Suprapubic skin (tissue), 4 donors: ENCODE data around the gene ZC3H7B. TPM values are rescaled to one million over a fixed set of nuclear protein-coding genes. Genes with fewer than 3 reads are reported as not detected.

Experiments
- DNase-seq, 2 donors: peaks; one replicate each; pipeline ENCODE4 v3.0.0-alpha.2; 2019; ENCODE audit warnings: low spot score in 2 of 2
- H3K27ac ChIP-seq: fragments of 200-600 bp; sonication (generic); one replicate; pipeline ENCODE4 v1.5.1; 2019
- H3K27me3 ChIP-seq: fragments of 200-600 bp; sonication (generic); one replicate; pipeline ENCODE4 v1.5.1; 2019
- H3K36me3 ChIP-seq: fragments of 200-600 bp; sonication (generic); one replicate; pipeline ENCODE4 v1.5.1; 2019
- H3K4me1 ChIP-seq: fragments of 200-600 bp; sonication (generic); one replicate; pipeline ENCODE4 v1.5.1; 2019
- H3K4me3 ChIP-seq: fragments of 200-600 bp; sonication (generic); one replicate; pipeline ENCODE4 v1.5.1; 2019; ENCODE audit warnings: mild to moderate bottlenecking
- H3K9me3 ChIP-seq: fragments of 200-600 bp; sonication (generic); one replicate; pipeline ENCODE4 v1.5.1; 2019
- CTCF ChIP-seq, 2 donors: fragments of 200-600 bp in 1 of 2; fragments of 450-650 bp in 1 of 2; sonication (generic) in 1 of 2; IDR thresholded peaks; one replicate each; pipeline ENCODE4 v1.5.1; 2016 to 2019; ENCODE audit warnings: antibody characterized with exemption in 2 of 2, mild to moderate bottlenecking in 1 of 2, moderate library complexity in 1 of 2
- EP300 ChIP-seq: sonication (generic); formaldehyde crosslinking; IDR thresholded peaks from one replicate; pipeline ENCODE4 v1.6.1; 2017; ENCODE audit warnings: antibody characterized with exemption
- POLR2A ChIP-seq, 2 donors: fragments of 450-650 bp; IDR thresholded peaks; one replicate each; pipeline ENCODE4 v1.6.1; 2017; ENCODE audit warnings: antibody characterized with exemption in 2 of 2, mild to moderate bottlenecking in 2 of 2, moderate library complexity in 2 of 2
- POLR2AphosphoS5 ChIP-seq, 3 donors: sonication (generic); formaldehyde crosslinking; IDR thresholded peaks; one replicate each; pipeline ENCODE4 v1.6.1; 2017; ENCODE audit warnings: antibody characterized with exemption in 3 of 3
- WGBS: methylation state at CpG from one replicate; pipeline ENCODE4 v1.1.5; 2018; 5-methylcytosine and 5-hydroxymethylcytosine counted together
- total RNA-seq, 4 donors: library from RNA; depleted of rRNA; stranded (reverse); fragments of >200 nt; gene quantifications; one replicate each; pipeline ENCODE4 v1.1.0, GENCODE V29; 2016

Gene ZC3H7B
- total RNA-seq, 4 donors from 2014 or later = 29.7 to 45.7 (median 41.0) TPM

- no peak for DNase-seq
- Histone ChIP-seq H3K4me3 (no peak overlapping the region), H3K36me3 (no peaks in the 10 kb centered on the region), H3K27me3 (no peaks in the 10 kb centered on the region), H3K27ac (no peak overlapping the region), H3K4me1 (peaks cover 53% of the 10 kb centered on the region), H3K9me3 (no peaks in the 10 kb centered on the region)
- 60% methylated on average over 5 of the region's 5 CpGs for WGBS
- TF ChIP-seq POLR2AphosphoS5 (IDR thresholded peaks at IDR 0.05) (no peak), EP300 (no peak), CTCF (IDR thresholded peaks at IDR 0.05) (no peak), POLR2A (IDR thresholded peaks at IDR 0.05) (no peak)
Measured at GRCh38 chr22:41365425-41365824, 64.1 kb downstream of the ZC3H7B start.

- peak overlapping the region; percentile 85 for H3K27ac ChIP-seq
- H3K4me1 ChIP-seq = peaks cover 60% of the 10 kb centered on the region
- 42% methylated on average over 17 of the region's 17 CpGs for WGBS
- peak in 1 of 2 donors; percentile 59 for DNase-seq
- H3K36me3 ChIP-seq = no peaks in the 10 kb centered on the region
- H3K9me3 ChIP-seq = no peaks in the 10 kb centered on the region
- TF ChIP-seq POLR2AphosphoS5 (IDR thresholded peaks at IDR 0.05) = no peak
- TF ChIP-seq EP300 = no peak
- no peak for TF ChIP-seq CTCF (IDR thresholded peaks at IDR 0.05)
- no peak for TF ChIP-seq POLR2A (IDR thresholded peaks at IDR 0.05)
- H3K27me3 ChIP-seq = no peaks in the 10 kb centered on the region
- peak overlapping the region; percentile 51 for H3K4me3 ChIP-seq
Measured at GRCh38 chr22:41366323-41367029, 65.2 kb downstream of the ZC3H7B start.

- peak overlapping the region; percentile 85 for H3K27ac ChIP-seq
- no peaks in the 10 kb centered on the region for H3K36me3 ChIP-seq
- peaks cover 62% of the 10 kb centered on the region for H3K4me1 ChIP-seq
- H3K9me3 ChIP-seq = no peaks in the 10 kb centered on the region
- 20% methylated on average over 4 of the region's 21 CpGs for WGBS
- peak overlapping the region; percentile 51 for H3K4me3 ChIP-seq
- peak; percentile 96 to 97 for DNase-seq
- no peaks in the 10 kb centered on the region for H3K27me3 ChIP-seq
- TF ChIP-seq POLR2A (IDR thresholded peaks at IDR 0.05) (no peak), CTCF (IDR thresholded peaks at IDR 0.05) (peak in 1 of 2 donors; percentile 20), POLR2AphosphoS5 (IDR thresholded peaks at IDR 0.05) (peak in 2 of 3 donors; percentile 83)
Measured at GRCh38 chr22:41367039-41367679, 65.8 kb downstream of the ZC3H7B start.

- WGBS = 50% methylated on average over 6 of the region's 18 CpGs
- peak overlapping the region; percentile 85 for H3K27ac ChIP-seq
- peaks cover 62% of the 10 kb centered on the region for H3K4me1 ChIP-seq
- H3K27me3 ChIP-seq = no peaks in the 10 kb centered on the region
- no peaks in the 10 kb centered on the region for H3K36me3 ChIP-seq
- no peaks in the 10 kb centered on the region for H3K9me3 ChIP-seq
- no peak for TF ChIP-seq EP300
- peak in 1 of 3 donors; percentile 6 for TF ChIP-seq POLR2AphosphoS5 (IDR thresholded peaks at IDR 0.05)
- DNase-seq = peak in 1 of 2 donors; percentile 74
- peak overlapping the region; percentile 51 for H3K4me3 ChIP-seq
Measured at GRCh38 chr22:41367680-41368542, 66.6 kb downstream of the ZC3H7B start.

- no peak for DNase-seq
- peak overlapping the region; percentile 51 for H3K4me3 ChIP-seq
- 47% methylated on average over 12 of the region's 19 CpGs for WGBS
- H3K4me1 ChIP-seq = peaks cover 62% of the 10 kb centered on the region
- H3K9me3 ChIP-seq = no peaks in the 10 kb centered on the region
- TF ChIP-seq POLR2A (IDR thresholded peaks at IDR 0.05) (no peak), EP300 (no peak), CTCF (IDR thresholded peaks at IDR 0.05) (no peak), POLR2AphosphoS5 (IDR thresholded peaks at IDR 0.05) (no peak)
- peak overlapping the region; percentile 85 for H3K27ac ChIP-seq
- no peaks in the 10 kb centered on the region for H3K36me3 ChIP-seq
- no peaks in the 10 kb centered on the region for H3K27me3 ChIP-seq
Measured at GRCh38 chr22:41368543-41369423, 67.5 kb downstream of the ZC3H7B start.
